K562 (cell line): ENCODE data around the gene RITA1. TPM values are rescaled to one million over a fixed set of nuclear protein-coding genes. Genes with fewer than 3 reads are reported as not detected.
A peak's percentile ranks its signal among the peaks of the same experiment; 100 is the strongest.

ENCODE experiments used
- ATAC-seq: fragments of 200-7000 bp; cut with Tn5 transposase; 3 replicates; pipeline ENCODE4 v1.9.1; 2020; ENCODE audit warnings: moderate library complexity
- BruUV-seq: library from RNA; stranded (reverse); fragments of 400-500 nt; replicated peaks from 2 replicates; lab custom pipeline; 2021; lab: Mats Ljungman, UMichigan
- CTCF ChIA-PET: fragments of 300-600 bp; formaldehyde crosslinking; extraction: SDS; loops from one replicate; lab custom pipeline; 2021; ENCODE audit warnings: low intra/inter-chr PET ratio; lab: Yijun Ruan, JAX
- POLR2A ChIA-PET: fragments of 300-600, 350-650 bp; sonication (Branson Sonifier 250); formaldehyde crosslinking; extraction: SDS; loops from one replicate; lab custom pipeline; 2021; ENCODE audit warnings: antibody characterized with exemption, inconsistent platforms; lab: Yijun Ruan, JAX
- DNase-seq, 4 experiments: peaks; one replicate each; pipeline versions ENCODE4 v3.0.0 to v3.0.0-alpha.2; 2011 to 2018; ENCODE audit warnings: low spot score in 3 of 4, mixed read lengths in 3 of 4; ENCODE audit errors: extremely low read depth in 1 of 4
- FAIRE-seq: peaks from 2 replicates; lab custom pipeline; 2011; peaks lifted over from hg19 to GRCh38; lab: Jason Lieb, UNC
- H2AFZ ChIP-seq: 2 replicates; pipeline ENCODE4 v1.6.0; 2011; ENCODE audit warnings: low read depth, low read length, control low read depth, inconsistent platforms
- H3K27ac ChIP-seq: fragments of 200-600 bp; 3 replicates; pipeline ENCODE4 v1.8.0; 2011; ENCODE audit warnings: low read depth, mild to moderate bottlenecking, control low read depth, inconsistent platforms, low read length, moderate library complexity, mixed read lengths; ENCODE audit errors: extremely low read depth
- H3K27me3 ChIP-seq, 2 experiments: fragments of 300-600 bp in 1 of 2; 2 replicates in 1 of 2; 3 replicates in 1 of 2; pipeline versions ENCODE4 v1.6.0 to v1.8.0; 2011; ENCODE audit warnings: inconsistent platforms in 2 of 2, low read length in 2 of 2, mild to moderate bottlenecking in 1 of 2, mixed read lengths in 1 of 2, moderate library complexity in 1 of 2; ENCODE audit not compliant: control insufficient read depth in 2 of 2, insufficient read depth in 2 of 2
- H3K36me3 ChIP-seq: fragments of 300-600 bp; 3 replicates; pipeline ENCODE4 v1.8.0; 2011; ENCODE audit warnings: mild to moderate bottlenecking, low read length, inconsistent platforms; ENCODE audit not compliant: control insufficient read depth, insufficient read depth
- H3K4me1 ChIP-seq, 2 experiments: fragments of 200-600 bp in 1 of 2; replicated peaks in 1 of 2; 2 replicates in 1 of 2; 3 replicates in 1 of 2; pipeline versions ENCODE4 v1.5.1 to v1.8.0; 2011; ENCODE audit warnings: inconsistent platforms in 2 of 2, low read length in 2 of 2, mild to moderate bottlenecking in 1 of 2, mixed read lengths in 1 of 2, moderate library complexity in 1 of 2; ENCODE audit not compliant: control insufficient read depth in 2 of 2, insufficient read depth in 2 of 2
- H3K4me2 ChIP-seq: 2 replicates; pipeline ENCODE4 v1.6.1; 2011; ENCODE audit warnings: low read length, control low read depth, inconsistent platforms, mixed read lengths; ENCODE audit not compliant: insufficient read depth
- H3K4me3 ChIP-seq: fragments of 200-600 bp; sonication (generic), shearing (Covaris generic); 2 replicates; pipeline ENCODE4 v1.5.1; 2016; ENCODE audit warnings: control low read depth, inconsistent platforms
- H3K79me2 ChIP-seq: fragments of 200-600 bp; 3 replicates; pipeline ENCODE4 v1.8.0; 2011; ENCODE audit warnings: low read length, inconsistent platforms; ENCODE audit not compliant: control insufficient read depth, insufficient read depth
- H3K9ac ChIP-seq, 2 experiments: 2 replicates each; pipeline versions ENCODE4 v1.6.0 to v1.6.1; 2011; ENCODE audit warnings: low read depth in 2 of 2, low read length in 2 of 2, control low read depth in 1 of 2, inconsistent platforms in 1 of 2, mild to moderate bottlenecking in 1 of 2, mixed read lengths in 1 of 2; ENCODE audit not compliant: insufficient read depth in 1 of 2
- H3K9me1 ChIP-seq: one replicate; pipeline ENCODE4 v1.6.0; 2011; ENCODE audit warnings: inconsistent platforms, mild to moderate bottlenecking, low read length, moderate library complexity; ENCODE audit not compliant: control insufficient read depth, insufficient read depth
- H3K9me3 ChIP-seq: replicated peaks from 2 replicates; pipeline ENCODE4 v1.5.1; 2011; ENCODE audit warnings: low read depth, low read length, inconsistent platforms; ENCODE audit not compliant: control insufficient read depth, insufficient read depth
- H4K20me1 ChIP-seq: replicated peaks from 2 replicates; pipeline ENCODE4 v1.6.1; 2011; ENCODE audit warnings: low read length, inconsistent platforms, mixed read lengths; ENCODE audit not compliant: control insufficient read depth, insufficient read depth
- ADNP ChIP-seq: fragments of 200-800 bp; sonication (Bioruptor generic); IDR thresholded peaks from 2 replicates; pipeline ENCODE4 v1.6.1; 2016; ENCODE audit warnings: missing genetic modification characterization, missing compliant biosample characterization
- CREM ChIP-seq: IDR thresholded peaks from 2 replicates; pipeline ENCODE4 v1.6.1; 2014; ENCODE audit warnings: antibody characterized with exemption, low read depth
- E2F3 ChIP-seq: fragments of 250-450 bp; sonication (Bioruptor Pico); IDR thresholded peaks from 2 replicates; pipeline ENCODE4 v1.4.0; 2020; ENCODE audit warnings: mild to moderate bottlenecking
- FIP1L1 ChIP-seq: fragments of 200-400 bp; formaldehyde crosslinking; IDR thresholded peaks from 2 replicates; pipeline ENCODE4 v1.6.1; 2018; ENCODE audit warnings: mild to moderate bottlenecking, low read depth, low read length; ENCODE audit not compliant: poor library complexity, severe bottlenecking
- NFRKB ChIP-seq: fragments of 450-650 bp; IDR thresholded peaks from 2 replicates; pipeline ENCODE4 v1.6.1; 2016; ENCODE audit warnings: low read depth
- PCBP2 ChIP-seq: fragments of 200-400 bp; formaldehyde crosslinking; IDR thresholded peaks from 2 replicates; pipeline ENCODE4 v1.6.1; 2018; ENCODE audit warnings: low read length, low read depth, mild to moderate bottlenecking, moderate library complexity; ENCODE audit not compliant: poor library complexity, severe bottlenecking
- TAL1 ChIP-seq: fragments of 450-650 bp; IDR thresholded peaks from 2 replicates; pipeline ENCODE4 v1.6.1; 2016; ENCODE audit warnings: mild to moderate bottlenecking
- TOE1 ChIP-seq, 2 experiments: fragments of 450-650 bp in 1 of 2; sonication (generic) in 1 of 2; formaldehyde crosslinking in 1 of 2; IDR thresholded peaks; 2 replicates each; pipeline versions ENCODE4 v1.7.1 to v1.8.0; 2016 to 2022; ENCODE audit warnings: borderline replicate concordance in 2 of 2, mild to moderate bottlenecking in 2 of 2, antibody characterized with exemption in 1 of 2, inconsistent platforms in 1 of 2, low read depth in 1 of 2, missing genetic modification reagents in 1 of 2, moderate library complexity in 1 of 2
- U2AF1 ChIP-seq: fragments of 200-400 bp; formaldehyde crosslinking; optimal IDR thresholded peaks from 2 replicates; pipeline ENCODE3; 2017; ENCODE audit warnings: mild to moderate bottlenecking, low read depth, low read length, moderate library complexity
- ZNF695 ChIP-seq: fragments of 450-650 bp; formaldehyde crosslinking; IDR thresholded peaks from 2 replicates; pipeline ENCODE4 v1.4.0; 2020; ENCODE audit warnings: mild to moderate bottlenecking, moderate library complexity
- WGBS: fragments of 100-300 bp; shearing (Covaris generic); methylation state at CpG from one replicate; pipeline ENCODE4 v1.1.6; 2016; ENCODE audit warnings: low coverage, mixed read lengths; ENCODE audit not compliant: insufficient coverage; ENCODE audit errors: missing lambda C conversion rate; 5-methylcytosine and 5-hydroxymethylcytosine counted together
- in situ Hi-C: fragments of 300-500 bp; cut with MboI; formaldehyde crosslinking; loops from 4 replicates; pipeline ENCODE4 v1.15.0; 2018; ENCODE audit warnings: inconsistent platforms, mixed read lengths
- intact Hi-C: fragments of 100-400 bp; cut with micrococcal nuclease; formaldehyde crosslinking; loops from 2 replicates; pipeline ENCODE4 v1.14.2; 2022
- polyA plus RNA-seq, 8 experiments: library from polyadenylated mRNA; depleted of rRNA in 4 of 8; stranded (reverse) in 5 of 8; unstranded in 3 of 8; fragments of >200 nt; fragmentation: Nextera tagmentation in 2 of 8; fragmentation: Illumina TruSeq in 1 of 8; extraction: Ambion mirVana in 2 of 8; extraction: Trizol in 1 of 8; gene quantifications; 2 replicates each; pipeline versions ENCODE4 v1.2.1 to v1.2.3, GENCODE V29; 2011 to 2014; ENCODE audit warnings: inconsistent platforms in 1 of 8, missing spikeins in 1 of 8
- total RNA-seq, 7 experiments: library from RNA; depleted of rRNA in 6 of 7; stranded (reverse); fragments of >200 nt in 6 of 7; fragmentation: Illumina TruSeq in 2 of 7; extraction: Trizol in 2 of 7; gene quantifications; 2 replicates each; pipeline versions ENCODE4 v1.2.1 to v1.2.3, GENCODE V29; 2011 to 2021; ENCODE audit warnings: low replicate concordance in 1 of 7

RITA1 gene
- total and polyA plus RNA-seq, 9 of the 15 experiments (the other 6 are each of a cell fraction or from before 2014, with no cell fraction given): 2.8 to 40.4 (median 18.0) TPM

- Histone ChIP-seq H4K20me1 (no peaks in the 10 kb centered on the region), H3K9me1 (peaks cover 5% of the 10 kb centered on the region), H2AFZ (no peak overlapping the region), H3K9ac (peak overlapping the region in 1 of 2 experiments; percentile 41; a peak in 1 of 4 replicates), H3K79me2 (peaks cover 13% of the 10 kb centered on the region), H3K27me3 (no peaks in the 10 kb centered on the region; a peak in 1 of 5 replicates), H3K4me3 (no peak overlapping the region), H3K27ac (no peak overlapping the region), H3K36me3 (peaks cover 40% of the 10 kb centered on the region; the same call in 2 of the 3 replicates), H3K4me2 (no peak overlapping the region), H3K9me3 (peaks cover 9% of the 10 kb centered on the region), H3K4me1 (peaks cover 42 to 50% of the 10 kb centered on the region in 2 experiments)
- FAIRE-seq: no peak
- WGBS: 82% methylated on average over 11 of the region's 13 CpGs
- in situ Hi-C loops: no loop called here
- TF ChIP-seq TAL1 (no peak), FIP1L1 (no peak), ADNP (tag) (no peak), CREM (no peak), TOE1 (IDR thresholded peaks at IDR 0.05; ENCODE audit: borderline replicate concordance) (no peak), TOE1 (CRISPR knock-in tag; IDR thresholded peaks at IDR 0.05; ENCODE audit: borderline replicate concordance, low read depth) (no peak), ZNF695 (CRISPR knock-in tag) (no peak), NFRKB (no peak), E2F3 (CRISPR knock-in tag) (no peak), PCBP2 (no peak), U2AF1 (no peak)
- BruUV-seq: no TSS peak
- intact Hi-C loops: no loop called here
- no peak for DNase-seq
- no peak for ATAC-seq
- ChIA-PET CTCF (no interaction called here), POLR2A (no interaction called here)
Measured at GRCh38 chr12:113226696-113227568, 41.4 kb downstream of the RITA1 start.
